ENCODE results near the gene BSPH1. TPM values are rescaled to one million over a fixed set of nuclear protein-coding genes. Genes with fewer than 3 reads are reported as not detected.

The BSPH1 gene
- not detected for polyA plus RNA-seq (2013, experiment 1 of 2)
- polyA plus RNA-seq (2013, experiment 2 of 2) = not detected

DNA sequence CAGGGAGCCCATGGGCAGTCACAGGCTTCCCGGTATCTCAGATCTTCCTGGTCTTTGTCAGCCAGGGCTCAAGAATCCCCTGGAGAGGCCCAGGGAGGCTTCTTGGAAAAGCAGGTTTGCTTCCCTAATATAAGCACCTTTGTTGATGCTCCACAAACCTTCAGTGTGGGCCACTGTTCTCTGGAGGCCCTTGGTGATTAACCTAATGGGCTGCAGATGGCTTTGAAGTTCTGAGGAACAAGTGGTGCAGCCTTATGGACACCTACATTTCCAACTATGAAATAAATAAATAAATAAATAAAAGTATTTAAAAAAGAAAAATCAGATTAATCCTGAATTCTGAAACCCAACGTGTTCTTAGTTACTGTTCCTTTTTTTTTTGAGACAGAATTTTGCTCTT is at the start of gene BSPH1:
Gene BSPH1, minus strand, starts transcription at position 101 of the 400 bp plus-strand sequence. Its CDS starts 89 bp downstream, at position 12.
- Histone ChIP-seq H2BK5ac (ENCODE audit: low read depth, low read length, poor library complexity, severe bottlenecking) (no peak within 1 kb of the TSS), H3K4me2 (ENCODE audit: low read length, poor library complexity, severe bottlenecking) (no peak within 1 kb of the TSS), H2BK12ac (ENCODE audit: low read length in 2 of 2) (no peak within 1 kb of the TSS), H2BK120ac (ENCODE audit: low read depth, low read length) (no peak within 1 kb of the TSS), H3K27ac (ENCODE audit: low read length, poor library complexity, severe bottlenecking) (no peak within 1 kb of the TSS), H3K18ac (ENCODE audit: low read depth in 1 of 2, low read length in 2 of 2) (no peak within 1 kb of the TSS), H4K8ac (ENCODE audit: low read length) (no peak within 1 kb of the TSS), H4K91ac (ENCODE audit: low read length) (no peak within 1 kb of the TSS), H3K14ac (ENCODE audit: low read length in 2 of 2) (no peak within 1 kb of the TSS), H3K4ac (ENCODE audit: low read depth in 1 of 2, low read length in 2 of 2) (no peak within 1 kb of the TSS), H2BK15ac (ENCODE audit: low read depth, poor library complexity, severe bottlenecking) (no peak within 1 kb of the TSS), H3K23ac (ENCODE audit: low read length in 2 of 2) (no peak within 1 kb of the TSS), H3K4me3 (ENCODE audit: insufficient read depth in 1 of 2, low read depth in 1 of 2, low read length in 2 of 2) (no peak within 1 kb of the TSS), H2AK5ac (ENCODE audit: low read length, severe bottlenecking) (no peak within 1 kb of the TSS), H3K27me3 (ENCODE audit: control insufficient read depth in 1 of 2, insufficient read depth in 1 of 2, low read length in 2 of 2) (peaks cover 16 to 67% of the 10 kb centered on the region in 2 experiments), H3K4me1 (ENCODE audit: control insufficient read depth, insufficient read depth, low read depth, low read length) (no peaks in the 10 kb centered on the region), H2AFZ (ENCODE audit: low read depth, low read length) (no peak within 1 kb of the TSS), H3K36me3 (ENCODE audit: control insufficient read depth in 1 of 2, insufficient read depth in 2 of 2, low read depth in 1 of 2, low read length in 2 of 2) (no peaks in the 10 kb centered on the region), H3K9me3 (ENCODE audit: control insufficient read depth, low read length) (no peaks in the 10 kb centered on the region), H3K79me1 (replicated peaks; ENCODE audit: low read length, poor library complexity, severe bottlenecking) (no peaks in the 10 kb centered on the region), H3K9ac (ENCODE audit: low read length) (no peak within 1 kb of the TSS)
- 76% methylated on average over 2 of the region's 2 CpGs for WGBS
- no peak for DNase-seq

DNA sequence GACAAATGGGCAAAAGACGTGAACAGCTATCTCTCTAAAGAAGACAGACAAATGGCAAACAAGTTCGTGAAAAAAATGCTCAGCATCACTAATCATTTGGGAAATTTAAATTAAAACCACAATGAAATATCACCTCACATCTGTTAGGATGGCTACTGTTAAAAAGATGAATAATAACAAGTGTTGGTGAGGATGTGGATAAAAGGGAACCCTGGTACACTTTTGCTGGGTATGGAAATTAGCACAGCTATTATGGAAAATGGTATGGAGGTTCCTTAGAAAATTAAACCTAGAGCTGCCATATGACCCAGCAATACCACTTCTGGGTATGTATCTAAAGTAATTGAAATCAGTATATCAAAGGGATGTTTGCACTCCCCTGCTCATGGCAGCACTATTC is 44.8 kb upstream of the BSPH1 start:
- Histone ChIP-seq H3K4me3 (ENCODE audit: insufficient read depth in 1 of 2, low read depth in 1 of 2, low read length in 2 of 2) (no peak overlapping the region), H3K14ac (ENCODE audit: low read length in 2 of 2) (no peak overlapping the region), H3K23ac (ENCODE audit: low read length in 2 of 2) (no peak overlapping the region), H3K4me1 (ENCODE audit: control insufficient read depth, insufficient read depth, low read depth, low read length) (no peaks in the 10 kb centered on the region), H3K36me3 (ENCODE audit: control insufficient read depth in 1 of 2, insufficient read depth in 2 of 2, low read depth in 1 of 2, low read length in 2 of 2) (no peaks in the 10 kb centered on the region), H2AK5ac (ENCODE audit: low read length, severe bottlenecking) (no peak overlapping the region), H3K79me1 (replicated peaks; ENCODE audit: low read length, poor library complexity, severe bottlenecking) (no peaks in the 10 kb centered on the region), H4K8ac (ENCODE audit: low read length) (no peak overlapping the region), H2BK5ac (ENCODE audit: low read depth, low read length, poor library complexity, severe bottlenecking) (no peak overlapping the region), H3K4me2 (ENCODE audit: low read length, poor library complexity, severe bottlenecking) (no peak overlapping the region), H4K91ac (ENCODE audit: low read length) (no peak overlapping the region), H2BK15ac (ENCODE audit: low read depth, poor library complexity, severe bottlenecking) (no peak overlapping the region), H2BK12ac (ENCODE audit: low read length in 2 of 2) (no peak overlapping the region), H3K18ac (ENCODE audit: low read depth in 1 of 2, low read length in 2 of 2) (no peak overlapping the region), H3K27me3 (ENCODE audit: control insufficient read depth in 1 of 2, insufficient read depth in 1 of 2, low read length in 2 of 2) (peaks cover 0 to 34% of the 10 kb centered on the region in 2 experiments), H3K9ac (ENCODE audit: low read length) (no peak overlapping the region), H3K9me3 (ENCODE audit: control insufficient read depth, low read length) (peaks cover 12% of the 10 kb centered on the region), H2BK120ac (ENCODE audit: low read depth, low read length) (no peak overlapping the region), H3K27ac (ENCODE audit: low read length, poor library complexity, severe bottlenecking) (no peak overlapping the region), H3K4ac (ENCODE audit: low read depth in 1 of 2, low read length in 2 of 2) (no peak overlapping the region), H2AFZ (ENCODE audit: low read depth, low read length) (no peak overlapping the region)
- DNase-seq = no peak
- WGBS = 91% methylated on average over 1 of the region's 2 CpGs

GRCh38 chr19:48033604-48034003 is 41.6 kb upstream of the BSPH1 start:
- Histone ChIP-seq H2BK5ac (ENCODE audit: low read depth, low read length, poor library complexity, severe bottlenecking) (no peak overlapping the region), H3K9ac (ENCODE audit: low read length) (no peak overlapping the region), H3K4ac (ENCODE audit: low read depth in 1 of 2, low read length in 2 of 2) (no peak overlapping the region), H3K36me3 (ENCODE audit: control insufficient read depth in 1 of 2, insufficient read depth in 2 of 2, low read depth in 1 of 2, low read length in 2 of 2) (no peaks in the 10 kb centered on the region), H3K4me1 (ENCODE audit: control insufficient read depth, insufficient read depth, low read depth, low read length) (no peaks in the 10 kb centered on the region), H2BK12ac (ENCODE audit: low read length in 2 of 2) (no peak overlapping the region), H2BK120ac (ENCODE audit: low read depth, low read length) (no peak overlapping the region), H3K27ac (ENCODE audit: low read length, poor library complexity, severe bottlenecking) (no peak overlapping the region), H3K4me3 (ENCODE audit: insufficient read depth in 1 of 2, low read depth in 1 of 2, low read length in 2 of 2) (no peak overlapping the region), H4K91ac (ENCODE audit: low read length) (no peak overlapping the region), H3K14ac (ENCODE audit: low read length in 2 of 2) (no peak overlapping the region), H3K27me3 (ENCODE audit: control insufficient read depth in 1 of 2, insufficient read depth in 1 of 2, low read length in 2 of 2) (peaks cover 6 to 27% of the 10 kb centered on the region in 2 experiments), H3K18ac (ENCODE audit: low read depth in 1 of 2, low read length in 2 of 2) (no peak overlapping the region), H3K79me1 (replicated peaks; ENCODE audit: low read length, poor library complexity, severe bottlenecking) (no peaks in the 10 kb centered on the region), H3K9me3 (ENCODE audit: control insufficient read depth, low read length) (peaks cover 12% of the 10 kb centered on the region), H2BK15ac (ENCODE audit: low read depth, poor library complexity, severe bottlenecking) (no peak overlapping the region), H4K8ac (ENCODE audit: low read length) (no peak overlapping the region), H2AK5ac (ENCODE audit: low read length, severe bottlenecking) (no peak overlapping the region), H2AFZ (ENCODE audit: low read depth, low read length) (no peak overlapping the region), H3K23ac (ENCODE audit: low read length in 2 of 2) (no peak overlapping the region), H3K4me2 (ENCODE audit: low read length, poor library complexity, severe bottlenecking) (no peak overlapping the region)
- WGBS = 75% methylated on average over 4 of the region's 5 CpGs
- DNase-seq = no peak

GRCh38 chr19:48030073-48030472 is 38.1 kb upstream of the BSPH1 start:
- Histone ChIP-seq H3K36me3 (ENCODE audit: control insufficient read depth in 1 of 2, insufficient read depth in 2 of 2, low read depth in 1 of 2, low read length in 2 of 2) (no peaks in the 10 kb centered on the region), H2AFZ (ENCODE audit: low read depth, low read length) (no peak overlapping the region), H3K27ac (ENCODE audit: low read length, poor library complexity, severe bottlenecking) (no peak overlapping the region), H3K79me1 (replicated peaks; ENCODE audit: low read length, poor library complexity, severe bottlenecking) (no peaks in the 10 kb centered on the region), H2BK15ac (ENCODE audit: low read depth, poor library complexity, severe bottlenecking) (no peak overlapping the region), H4K8ac (ENCODE audit: low read length) (no peak overlapping the region), H2BK120ac (ENCODE audit: low read depth, low read length) (no peak overlapping the region), H3K23ac (ENCODE audit: low read length in 2 of 2) (no peak overlapping the region), H3K14ac (ENCODE audit: low read length in 2 of 2) (no peak overlapping the region), H3K27me3 (ENCODE audit: control insufficient read depth in 1 of 2, insufficient read depth in 1 of 2, low read length in 2 of 2) (peaks cover 15 to 36% of the 10 kb centered on the region in 2 experiments), H2BK5ac (ENCODE audit: low read depth, low read length, poor library complexity, severe bottlenecking) (no peak overlapping the region), H4K91ac (ENCODE audit: low read length) (no peak overlapping the region), H3K9me3 (ENCODE audit: control insufficient read depth, low read length) (no peaks in the 10 kb centered on the region), H3K4me1 (ENCODE audit: control insufficient read depth, insufficient read depth, low read depth, low read length) (no peaks in the 10 kb centered on the region), H2AK5ac (ENCODE audit: low read length, severe bottlenecking) (no peak overlapping the region), H2BK12ac (ENCODE audit: low read length in 2 of 2) (no peak overlapping the region), H3K9ac (ENCODE audit: low read length) (no peak overlapping the region), H3K4me2 (ENCODE audit: low read length, poor library complexity, severe bottlenecking) (no peak overlapping the region), H3K4me3 (ENCODE audit: insufficient read depth in 1 of 2, low read depth in 1 of 2, low read length in 2 of 2) (no peak overlapping the region), H3K4ac (ENCODE audit: low read depth in 1 of 2, low read length in 2 of 2) (no peak overlapping the region), H3K18ac (ENCODE audit: low read depth in 1 of 2, low read length in 2 of 2) (no peak overlapping the region)
- WGBS = 87% methylated on average over 8 of the region's 10 CpGs
- no peak for DNase-seq

All from mesenchymal stem cell (in vitro differentiated cells and primary cell).